IMR-90 (cell line): ENCODE results near the gene KDM1A.

Experiments used
- CHD1 ChIP-seq: IDR thresholded peaks from 2 replicates; pipeline ENCODE4 v1.6.1; 2012; ENCODE audit warnings: low read depth, low read length, improper control_type of control experiment
- FOS ChIP-seq: fragments of 150-350 bp; IDR thresholded peaks from 2 replicates; pipeline ENCODE4 v1.6.1; 2016; ENCODE audit warnings: low read depth, low read length
- MAZ ChIP-seq: IDR thresholded peaks from 2 replicates; pipeline ENCODE4 v1.6.1; 2012; ENCODE audit warnings: low read depth, mild to moderate bottlenecking, low read length, improper control_type of control experiment, moderate library complexity, borderline replicate concordance
- MXI1 ChIP-seq: IDR thresholded peaks from 2 replicates; pipeline ENCODE4 v1.6.1; 2012; ENCODE audit warnings: low read depth, mild to moderate bottlenecking, low read length, moderate library complexity, borderline replicate concordance
- POLR2A ChIP-seq: IDR thresholded peaks from 2 replicates; pipeline ENCODE4 v1.6.1; 2012; ENCODE audit warnings: mild to moderate bottlenecking, low read depth, low read length
- RAD21 ChIP-seq: IDR thresholded peaks from 2 replicates; pipeline ENCODE4 v1.6.1; 2012; ENCODE audit warnings: low read length, improper control_type of control experiment
- SMC3 ChIP-seq: fragments of 150-350 bp; IDR thresholded peaks from 2 replicates; pipeline ENCODE4 v1.6.1; 2016; ENCODE audit warnings: low read depth, mild to moderate bottlenecking, antibody characterized with exemption, low read length, moderate library complexity
- TF ChIP-seq, protein P1 (sequence below): conservative IDR thresholded peaks from 2 replicates; pipeline ENCODE4 v1.5.1; 2012; ENCODE audit warnings: mild to moderate bottlenecking, low read depth, low read length, improper control_type of control experiment
- TF ChIP-seq, protein P2 (sequence below): fragments of 150-350 bp; IDR thresholded peaks from 2 replicates; pipeline ENCODE4 v1.6.1; 2017; ENCODE audit warnings: mild to moderate bottlenecking, antibody characterized with exemption, low read length, low read depth

DNA sequence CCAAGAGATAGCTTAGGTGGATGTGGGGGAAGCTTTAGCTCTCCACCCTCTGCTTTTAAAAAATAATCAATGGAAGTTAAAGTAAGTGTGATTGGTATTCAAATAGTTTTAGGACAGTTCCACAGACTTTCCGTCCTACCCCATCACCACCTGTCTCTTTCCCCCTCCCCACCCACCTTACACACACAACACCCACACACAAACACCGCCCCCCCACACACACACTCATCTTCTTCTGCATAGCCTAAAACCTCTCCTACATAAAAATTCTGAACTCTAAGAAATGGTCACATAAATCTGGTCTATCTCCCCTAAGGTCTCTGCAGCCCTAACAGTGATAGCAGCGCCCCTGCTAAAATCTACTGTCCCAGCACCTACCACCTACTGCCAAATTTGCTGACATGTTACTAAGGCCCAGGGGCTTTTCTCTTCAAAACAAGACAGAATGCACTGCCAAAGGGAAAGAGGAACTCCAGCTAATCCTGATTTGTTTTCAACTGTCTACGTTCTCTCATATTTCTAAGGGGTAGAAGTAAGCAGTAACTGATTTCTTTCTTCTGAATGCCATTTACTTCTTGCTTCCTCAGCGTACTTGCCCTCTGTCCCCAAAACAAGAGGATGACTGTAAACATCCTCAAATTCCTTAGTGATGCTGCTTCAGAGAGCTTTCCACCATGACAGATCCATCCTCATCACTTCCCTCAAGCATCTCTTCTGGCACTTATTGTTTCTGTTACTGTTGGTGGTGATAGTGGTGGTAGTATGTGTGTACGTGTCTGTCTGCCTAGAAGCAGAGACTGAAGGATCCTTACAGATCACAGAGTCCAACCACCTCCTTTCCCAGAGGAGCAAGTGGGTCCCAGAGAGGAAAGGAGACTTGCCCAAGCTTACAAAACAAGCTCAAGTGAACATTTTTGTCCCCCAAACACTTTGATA is 92.6 kb downstream of the KDM1A start:
- TF ChIP-seq FOS: no peak
- TF ChIP-seq, protein P1, sequence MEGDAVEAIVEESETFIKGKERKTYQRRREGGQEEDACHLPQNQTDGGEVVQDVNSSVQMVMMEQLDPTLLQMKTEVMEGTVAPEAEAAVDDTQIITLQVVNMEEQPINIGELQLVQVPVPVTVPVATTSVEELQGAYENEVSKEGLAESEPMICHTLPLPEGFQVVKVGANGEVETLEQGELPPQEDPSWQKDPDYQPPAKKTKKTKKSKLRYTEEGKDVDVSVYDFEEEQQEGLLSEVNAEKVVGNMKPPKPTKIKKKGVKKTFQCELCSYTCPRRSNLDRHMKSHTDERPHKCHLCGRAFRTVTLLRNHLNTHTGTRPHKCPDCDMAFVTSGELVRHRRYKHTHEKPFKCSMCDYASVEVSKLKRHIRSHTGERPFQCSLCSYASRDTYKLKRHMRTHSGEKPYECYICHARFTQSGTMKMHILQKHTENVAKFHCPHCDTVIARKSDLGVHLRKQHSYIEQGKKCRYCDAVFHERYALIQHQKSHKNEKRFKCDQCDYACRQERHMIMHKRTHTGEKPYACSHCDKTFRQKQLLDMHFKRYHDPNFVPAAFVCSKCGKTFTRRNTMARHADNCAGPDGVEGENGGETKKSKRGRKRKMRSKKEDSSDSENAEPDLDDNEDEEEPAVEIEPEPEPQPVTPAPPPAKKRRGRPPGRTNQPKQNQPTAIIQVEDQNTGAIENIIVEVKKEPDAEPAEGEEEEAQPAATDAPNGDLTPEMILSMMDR: no peak
- TF ChIP-seq SMC3: no peak
- TF ChIP-seq POLR2A: no peak
- TF ChIP-seq MAZ: no peak
- TF ChIP-seq, protein P2, sequence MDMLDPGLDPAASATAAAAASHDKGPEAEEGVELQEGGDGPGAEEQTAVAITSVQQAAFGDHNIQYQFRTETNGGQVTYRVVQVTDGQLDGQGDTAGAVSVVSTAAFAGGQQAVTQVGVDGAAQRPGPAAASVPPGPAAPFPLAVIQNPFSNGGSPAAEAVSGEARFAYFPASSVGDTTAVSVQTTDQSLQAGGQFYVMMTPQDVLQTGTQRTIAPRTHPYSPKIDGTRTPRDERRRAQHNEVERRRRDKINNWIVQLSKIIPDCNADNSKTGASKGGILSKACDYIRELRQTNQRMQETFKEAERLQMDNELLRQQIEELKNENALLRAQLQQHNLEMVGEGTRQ: no peak
- TF ChIP-seq CHD1: no peak
- TF ChIP-seq RAD21: no peak
- no peak for TF ChIP-seq MXI1
